Measurements from ENCODE around the gene CD164L2. TPM values are rescaled to one million over a fixed set of nuclear protein-coding genes. Genes with fewer than 3 reads are reported as not detected.
"Not testable (repeated sequence)": the region's sequence is repeated elsewhere in the genome, so short reads cannot be mapped to it uniquely, and the experiment has no call there.

Gene CD164L2
- total RNA-seq, 4 donors from 2014 or later: not detected

- intact Hi-C loops (cut with DNase I; ENCODE audit: low total_unique reads): loop anchor here (10.0 kb wide), 1 partner anchor 117 kb away; no protein-coding TSS in a partner anchor
- in situ Hi-C loops (cut with MboI; ENCODE audit: low sequenced_read_pairs in 4 of 4): loop anchor here in 2 of 4 donors (10.0 to 25.0 kb wide), 2 partner anchors 104 to 197 kb away; partner anchors contain the start of gene AHDC1 (in 1 of the 2)
Observed at GRCh38 chr1:27408151-27408550, 25.0 kb upstream of the CD164L2 start.

DNA sequence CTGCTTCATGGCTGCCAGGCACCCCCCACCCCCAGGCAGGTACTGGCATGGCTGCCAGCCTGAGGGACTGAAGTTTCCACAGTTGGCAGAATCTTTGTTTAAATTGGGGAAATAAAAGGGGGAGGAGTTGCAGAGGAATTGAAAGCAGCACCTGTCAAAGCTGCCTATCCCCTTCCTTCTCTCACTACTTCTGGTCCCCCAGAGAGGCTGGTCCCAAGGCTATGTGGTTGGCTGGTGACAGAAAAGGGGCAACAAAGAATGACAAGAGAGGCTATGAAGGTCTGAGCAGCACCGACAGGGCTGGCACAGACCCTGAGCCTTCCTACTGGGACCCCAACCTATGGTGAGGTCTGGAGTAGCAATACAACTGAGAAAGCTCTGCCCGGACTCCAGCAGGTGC is 23.7 kb upstream of the CD164L2 start:
- H3K9me3 ChIP-seq, H3K4me3 ChIP-seq, H3K27me3 ChIP-seq, DNase-seq, ATAC-seq: not testable (repeated sequence)
- Histone ChIP-seq H3K27ac (peak overlapping the region; percentile 68 to 78 (median 72)), H3K4me1 (peaks cover 50 to 53% of the 10 kb centered on the region in 2 donors), H3K36me3 (peaks cover 0 to 55% of the 10 kb centered on the region in 2 donors)
- intact Hi-C loops (cut with DNase I; ENCODE audit: low total_unique reads): loop anchor here (10.0 kb wide), 1 partner anchor 118 kb away; no protein-coding TSS in a partner anchor
- in situ Hi-C loops (cut with MboI; ENCODE audit: low sequenced_read_pairs in 4 of 4): loop anchor here in 2 of 4 donors (10.0 to 25.0 kb wide), 2 partner anchors 106 to 198 kb away; partner anchors contain the start of gene AHDC1 (in 1 of the 2)

More at GRCh38 chr1:27408151-27408550, 25.0 kb upstream of the CD164L2 start:
- Histone ChIP-seq H3K27me3 (no peaks in the 10 kb centered on the region), H3K4me1 (peaks cover 41 to 42% of the 10 kb centered on the region in 2 donors), H3K36me3 (peaks cover 0 to 69% of the 10 kb centered on the region in 2 donors), H3K27ac (no peak overlapping the region), H3K4me3 (no peak overlapping the region), H3K9me3 (no peaks in the 10 kb centered on the region)
- TF ChIP-seq POLR2A (IDR thresholded peaks at IDR 0.05) (no peak), CTCF (IDR thresholded peaks at IDR 0.05 in 4 of 5, conservative IDR thresholded peaks at IDR 0.05 in 1 of 5) (no peak)
- DNase-seq (no peak), ATAC-seq (no peak)

DNA sequence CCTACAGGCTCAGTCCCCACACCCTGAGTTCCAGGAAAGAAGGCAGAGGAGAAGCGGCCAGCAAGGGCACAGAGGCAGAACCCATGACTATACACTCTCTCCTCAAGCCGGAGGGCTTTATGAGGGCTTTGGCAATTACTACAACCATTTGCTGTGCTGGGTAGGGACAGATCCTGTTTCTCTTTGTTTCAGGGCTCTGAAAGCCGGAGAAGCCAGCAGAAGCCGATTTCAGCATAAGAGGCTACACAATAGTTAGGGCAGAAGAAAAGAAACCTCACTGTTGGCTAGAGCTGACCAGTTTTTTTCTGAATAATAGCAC is 23.2 kb upstream of the CD164L2 start:
- H3K4me1 ChIP-seq: peaks cover 50 to 53% of the 10 kb centered on the region in 2 donors
- in situ Hi-C loops (cut with MboI; ENCODE audit: low sequenced_read_pairs in 4 of 4) (loop anchor here in 2 of 4 donors (10.0 to 25.0 kb wide), 2 partner anchors 106 to 198 kb away; partner anchors contain the start of gene AHDC1 (in 1 of the 2)), intact Hi-C loops (cut with DNase I; ENCODE audit: low total_unique reads) (loop anchor here (10.0 kb wide), 1 partner anchor 118 kb away; no protein-coding TSS in a partner anchor)
- H3K4me3 ChIP-seq: no peak overlapping the region
- H3K36me3 ChIP-seq: peaks cover 0 to 51% of the 10 kb centered on the region in 2 donors
- H3K27ac ChIP-seq: peak overlapping the region; percentile 68 to 78 (median 72)
- no peaks in the 10 kb centered on the region for H3K27me3 ChIP-seq
- no peaks in the 10 kb centered on the region for H3K9me3 ChIP-seq
- no peak for DNase-seq
- TF ChIP-seq POLR2A (IDR thresholded peaks at IDR 0.05): no peak
- TF ChIP-seq CTCF (IDR thresholded peaks at IDR 0.05 in 4 of 5, conservative IDR thresholded peaks at IDR 0.05 in 1 of 5): no peak
- peak in 1 of 2 donors; percentile 4 for ATAC-seq

DNA sequence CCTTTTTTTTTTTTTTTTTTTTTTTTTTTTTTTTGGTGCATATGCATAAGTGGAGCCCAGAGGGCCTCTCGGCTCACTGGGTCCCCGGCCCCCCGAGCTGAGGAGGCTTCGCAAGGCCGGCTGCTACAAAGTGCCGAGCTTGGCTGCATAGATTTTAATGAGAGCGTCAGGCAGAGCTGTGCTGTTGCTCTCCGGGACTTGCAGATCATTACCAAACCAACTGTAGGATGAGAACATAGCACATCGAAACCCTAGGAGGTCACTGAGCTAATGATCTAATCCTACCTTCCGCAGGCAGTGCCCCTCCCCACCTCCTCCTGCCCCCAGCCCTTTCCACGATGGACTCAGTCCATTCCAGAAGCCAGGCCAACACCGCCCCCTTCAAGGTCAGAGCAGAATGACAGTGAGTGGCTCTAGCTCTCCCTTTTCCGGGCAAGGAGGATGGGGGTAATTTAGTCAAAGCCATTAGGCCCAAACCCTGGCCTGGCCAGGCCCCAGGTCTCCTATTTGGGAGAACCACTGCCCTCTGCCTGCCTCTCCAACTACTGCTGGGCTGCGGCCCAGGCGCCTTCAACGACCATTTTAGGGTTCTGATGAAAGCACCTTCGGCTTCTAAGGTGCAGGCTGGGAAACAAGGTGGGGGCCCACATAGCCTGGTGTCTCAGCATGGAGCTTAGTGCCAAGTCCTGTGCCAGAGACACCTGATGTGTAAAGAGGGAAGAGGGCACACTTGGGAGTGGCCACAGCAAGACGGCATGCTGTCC is 22.6 kb upstream of the CD164L2 start:
- Histone ChIP-seq H3K27ac (peak overlapping the region; percentile 68 to 78 (median 72)), H3K36me3 (peaks cover 0 to 45% of the 10 kb centered on the region in 2 donors), H3K4me1 (peaks cover 50 to 53% of the 10 kb centered on the region in 2 donors)
- TF ChIP-seq CTCF (IDR thresholded peaks at IDR 0.05 in 4 of 5, conservative IDR thresholded peaks at IDR 0.05 in 1 of 5): peak in 1 of 5 experiments; percentile 15
- ATAC-seq: peak in 1 of 2 donors; percentile 11
- not testable (repeated sequence) for H3K9me3 ChIP-seq, H3K4me3 ChIP-seq, H3K27me3 ChIP-seq, DNase-seq
- in situ Hi-C loops (cut with MboI; ENCODE audit: low sequenced_read_pairs in 4 of 4): loop anchor here in 2 of 4 donors (10.0 to 25.0 kb wide), 2 partner anchors 107 to 199 kb away; partner anchors contain the start of gene AHDC1 (in 1 of the 2)
- intact Hi-C loops (cut with DNase I; ENCODE audit: low total_unique reads): loop anchor here (10.0 kb wide), 1 partner anchor 119 kb away; no protein-coding TSS in a partner anchor

- Histone ChIP-seq H3K27ac (peak overlapping the region; percentile 68 to 78 (median 72)), H3K27me3 (no peaks in the 10 kb centered on the region), H3K4me1 (peaks cover 50 to 53% of the 10 kb centered on the region in 2 donors), H3K9me3 (no peaks in the 10 kb centered on the region), H3K4me3 (no peak overlapping the region), H3K36me3 (peaks cover 0 to 38% of the 10 kb centered on the region in 2 donors)
- intact Hi-C loops (cut with DNase I; ENCODE audit: low total_unique reads): loop anchor here (10.0 kb wide), 1 partner anchor 120 kb away; no protein-coding TSS in a partner anchor
- TF ChIP-seq POLR2A (IDR thresholded peaks at IDR 0.05) (no peak), CTCF (IDR thresholded peaks at IDR 0.05 in 4 of 5, conservative IDR thresholded peaks at IDR 0.05 in 1 of 5) (no peak)
- DNase-seq (peak in 1 of 2 donors; percentile 60), ATAC-seq (peak in 1 of 2 donors; percentile 18)
- in situ Hi-C loops (cut with MboI; ENCODE audit: low sequenced_read_pairs in 4 of 4): loop anchor here in 2 of 4 donors (10.0 to 25.0 kb wide), 2 partner anchors 107 to 200 kb away; partner anchors contain the start of gene AHDC1 (in 1 of the 2)
Observed at GRCh38 chr1:27405074-27405473, 21.9 kb upstream of the CD164L2 start.

Data from gastrocnemius medialis (tissue), 4 donors.